Measurements from ENCODE around the gene NUCB1. TPM values are rescaled to one million over a fixed set of nuclear protein-coding genes. Genes with fewer than 3 reads are reported as not detected.

Gene NUCB1
- total and polyA plus RNA-seq, 9 of the 15 experiments (the other 6 are each of a cell fraction or from before 2014, with no cell fraction given): 3.1 to 153 (median 71.7) TPM

DNA sequence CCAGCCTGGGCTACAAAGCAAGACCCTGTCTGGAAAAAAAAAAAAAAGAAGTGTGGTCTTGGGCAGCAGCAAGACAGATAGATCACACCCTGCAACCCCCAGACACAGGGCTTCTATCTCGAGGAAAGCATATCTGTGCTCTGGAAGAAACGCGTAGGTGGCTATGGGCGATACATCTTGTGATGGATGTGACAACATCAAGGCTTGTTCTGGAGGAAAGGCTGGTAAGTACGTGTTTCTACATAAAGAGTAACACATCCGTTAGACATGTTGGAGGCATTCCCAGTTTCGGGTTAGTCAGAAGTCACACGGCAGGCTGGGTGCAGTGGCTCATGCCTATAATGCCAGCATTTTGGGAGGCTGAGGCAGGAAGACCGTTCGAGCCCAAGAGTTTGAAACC lies 26.8 kb downstream of the NUCB1 start (continued):
- TF ChIP-seq, protein P1, sequence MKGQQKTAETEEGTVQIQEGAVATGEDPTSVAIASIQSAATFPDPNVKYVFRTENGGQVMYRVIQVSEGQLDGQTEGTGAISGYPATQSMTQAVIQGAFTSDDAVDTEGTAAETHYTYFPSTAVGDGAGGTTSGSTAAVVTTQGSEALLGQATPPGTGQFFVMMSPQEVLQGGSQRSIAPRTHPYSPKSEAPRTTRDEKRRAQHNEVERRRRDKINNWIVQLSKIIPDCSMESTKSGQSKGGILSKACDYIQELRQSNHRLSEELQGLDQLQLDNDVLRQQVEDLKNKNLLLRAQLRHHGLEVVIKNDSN (CRISPR knock-in tag; IDR thresholded peaks at IDR 0.05): no peak
- TF ChIP-seq, protein P2, sequence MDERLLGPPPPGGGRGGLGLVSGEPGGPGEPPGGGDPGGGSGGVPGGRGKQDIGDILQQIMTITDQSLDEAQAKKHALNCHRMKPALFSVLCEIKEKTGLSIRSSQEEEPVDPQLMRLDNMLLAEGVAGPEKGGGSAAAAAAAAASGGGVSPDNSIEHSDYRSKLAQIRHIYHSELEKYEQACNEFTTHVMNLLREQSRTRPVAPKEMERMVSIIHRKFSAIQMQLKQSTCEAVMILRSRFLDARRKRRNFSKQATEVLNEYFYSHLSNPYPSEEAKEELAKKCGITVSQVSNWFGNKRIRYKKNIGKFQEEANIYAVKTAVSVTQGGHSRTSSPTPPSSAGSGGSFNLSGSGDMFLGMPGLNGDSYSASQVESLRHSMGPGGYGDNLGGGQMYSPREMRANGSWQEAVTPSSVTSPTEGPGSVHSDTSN (CRISPR knock-in tag; IDR thresholded peaks at IDR 0.05; ENCODE audit: low read depth): no peak
- TF ChIP-seq, protein P2 (tag; conservative IDR thresholded peaks at IDR 0.05; ENCODE audit: low read depth): peak; percentile 73
- 0 out of 2 replicates have a peak, but pooled peaks have one; percentile 29 for TF ChIP-seq SMARCA4 (IDR thresholded peaks at IDR 0.05)
- peak; percentile 30; the same call in 1 of the 2 replicates for TF ChIP-seq SMARCE1 (IDR thresholded peaks at IDR 0.05)
- TF ChIP-seq TOE1 (IDR thresholded peaks at IDR 0.05; ENCODE audit: borderline replicate concordance): no peak
- TF ChIP-seq TOE1 (CRISPR knock-in tag; IDR thresholded peaks at IDR 0.05; ENCODE audit: borderline replicate concordance, low read depth): no peak
- 0 out of 2 replicates have a peak, but pooled peaks have one; percentile 39 for TF ChIP-seq SUPT5H (IDR thresholded peaks at IDR 0.05)
- TF ChIP-seq, protein P3, sequence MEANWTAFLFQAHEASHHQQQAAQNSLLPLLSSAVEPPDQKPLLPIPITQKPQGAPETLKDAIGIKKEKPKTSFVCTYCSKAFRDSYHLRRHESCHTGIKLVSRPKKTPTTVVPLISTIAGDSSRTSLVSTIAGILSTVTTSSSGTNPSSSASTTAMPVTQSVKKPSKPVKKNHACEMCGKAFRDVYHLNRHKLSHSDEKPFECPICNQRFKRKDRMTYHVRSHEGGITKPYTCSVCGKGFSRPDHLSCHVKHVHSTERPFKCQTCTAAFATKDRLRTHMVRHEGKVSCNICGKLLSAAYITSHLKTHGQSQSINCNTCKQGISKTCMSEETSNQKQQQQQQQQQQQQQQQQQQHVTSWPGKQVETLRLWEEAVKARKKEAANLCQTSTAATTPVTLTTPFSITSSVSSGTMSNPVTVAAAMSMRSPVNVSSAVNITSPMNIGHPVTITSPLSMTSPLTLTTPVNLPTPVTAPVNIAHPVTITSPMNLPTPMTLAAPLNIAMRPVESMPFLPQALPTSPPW (CRISPR knock-in tag; IDR thresholded peaks at IDR 0.05): 0 out of 2 replicates have a peak, but pooled peaks have one; percentile 12
- TF ChIP-seq SPI1 (IDR thresholded peaks at IDR 0.05; ENCODE audit: borderline replicate concordance, low read depth, low read length): peak; percentile 52; the same call in 1 of the 2 replicates
- no peak for TF ChIP-seq MAZ (CRISPR knock-in tag; conservative IDR thresholded peaks at IDR 0.05 in 1 of 2, IDR thresholded peaks at IDR 0.05 in 1 of 2)
- TF ChIP-seq CTBP1 (IDR thresholded peaks at IDR 0.05; ENCODE audit: borderline replicate concordance): peak; percentile 77; the same call in 1 of the 2 replicates
- TF ChIP-seq TAL1 (IDR thresholded peaks at IDR 0.05): 0 out of 2 replicates have a peak, but pooled peaks have one; percentile 8
- TF ChIP-seq DPF2 (IDR thresholded peaks at IDR 0.05): peak; percentile 68
- TF ChIP-seq TEAD4 (IDR thresholded peaks at IDR 0.05; ENCODE audit: low read length): peak; percentile 13; the same call in 1 of the 2 replicates
- no peak for TF ChIP-seq TEAD4 (CRISPR knock-in tag; IDR thresholded peaks at IDR 0.05; ENCODE audit: borderline replicate concordance)
- TF ChIP-seq RCOR1 (IDR thresholded peaks at IDR 0.05; ENCODE audit: borderline replicate concordance in 1 of 2, low read depth in 2 of 2, low read length in 2 of 2): peak in 1 of 2 experiments; percentile 74; a peak in 1 of 4 replicates
- TF ChIP-seq MED1 (CRISPR knock-in tag; IDR thresholded peaks at IDR 0.05; ENCODE audit: borderline replicate concordance): no peak
- TF ChIP-seq HCFC1 (IDR thresholded peaks at IDR 0.05; ENCODE audit: low read depth, low read length): no peak
- no peak for TF ChIP-seq NR3C1 (CRISPR knock-in tag; IDR thresholded peaks at IDR 0.05)
- TF ChIP-seq, protein P4, sequence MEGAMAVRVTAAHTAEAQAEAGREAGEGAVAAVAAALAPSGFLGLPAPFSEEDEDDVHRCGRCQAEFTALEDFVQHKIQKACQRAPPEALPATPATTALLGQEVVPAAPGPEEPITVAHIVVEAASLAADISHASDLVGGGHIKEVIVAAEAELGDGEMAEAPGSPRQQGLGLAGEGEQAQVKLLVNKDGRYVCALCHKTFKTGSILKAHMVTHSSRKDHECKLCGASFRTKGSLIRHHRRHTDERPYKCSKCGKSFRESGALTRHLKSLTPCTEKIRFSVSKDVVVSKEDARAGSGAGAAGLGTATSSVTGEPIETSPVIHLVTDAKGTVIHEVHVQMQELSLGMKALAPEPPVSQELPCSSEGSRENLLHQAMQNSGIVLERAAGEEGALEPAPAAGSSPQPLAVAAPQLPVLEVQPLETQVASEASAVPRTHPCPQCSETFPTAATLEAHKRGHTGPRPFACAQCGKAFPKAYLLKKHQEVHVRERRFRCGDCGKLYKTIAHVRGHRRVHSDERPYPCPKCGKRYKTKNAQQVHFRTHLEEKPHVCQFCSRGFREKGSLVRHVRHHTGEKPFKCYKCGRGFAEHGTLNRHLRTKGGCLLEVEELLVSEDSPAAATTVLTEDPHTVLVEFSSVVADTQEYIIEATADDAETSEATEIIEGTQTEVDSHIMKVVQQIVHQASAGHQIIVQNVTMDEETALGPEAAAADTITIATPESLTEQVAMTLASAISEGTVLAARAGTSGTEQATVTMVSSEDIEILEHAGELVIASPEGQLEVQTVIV (CRISPR knock-in tag; IDR thresholded peaks at IDR 0.05; ENCODE audit: borderline replicate concordance): no peak
- TF ChIP-seq, protein P5, sequence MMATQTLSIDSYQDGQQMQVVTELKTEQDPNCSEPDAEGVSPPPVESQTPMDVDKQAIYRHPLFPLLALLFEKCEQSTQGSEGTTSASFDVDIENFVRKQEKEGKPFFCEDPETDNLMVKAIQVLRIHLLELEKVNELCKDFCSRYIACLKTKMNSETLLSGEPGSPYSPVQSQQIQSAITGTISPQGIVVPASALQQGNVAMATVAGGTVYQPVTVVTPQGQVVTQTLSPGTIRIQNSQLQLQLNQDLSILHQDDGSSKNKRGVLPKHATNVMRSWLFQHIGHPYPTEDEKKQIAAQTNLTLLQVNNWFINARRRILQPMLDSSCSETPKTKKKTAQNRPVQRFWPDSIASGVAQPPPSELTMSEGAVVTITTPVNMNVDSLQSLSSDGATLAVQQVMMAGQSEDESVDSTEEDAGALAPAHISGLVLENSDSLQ (IDR thresholded peaks at IDR 0.05): peak; percentile 47; the same call in 1 of the 2 replicates
